HepG2 (cell line): ENCODE results near the gene AHNAK. TPM values are rescaled to one million over a fixed set of nuclear protein-coding genes. Genes with fewer than 3 reads are reported as not detected.
A peak's percentile ranks its signal among the peaks of the same experiment; 100 is the strongest.

Source experiments
- CEBPB ChIP-seq: IDR thresholded peaks from 2 replicates; pipeline ENCODE4 v1.6.1; 2011; ENCODE audit warnings: low read depth, low read length, improper control_type of control experiment, borderline replicate concordance
- CREB1 ChIP-seq, 2 experiments: fragments of 450-650 bp in 1 of 2; IDR thresholded peaks; 2 replicates each; pipeline ENCODE4 v1.6.1; 2016 to 2017; ENCODE audit warnings: control low read depth in 1 of 2, mild to moderate bottlenecking in 1 of 2, missing compliant biosample characterization in 1 of 2, missing genetic modification characterization in 1 of 2
- EED ChIP-seq: sonication (generic); formaldehyde crosslinking; IDR thresholded peaks from 2 replicates; pipeline ENCODE4 v1.5.0; 2020; ENCODE audit warnings: mild to moderate bottlenecking, missing genetic modification reagents
- HNRNPL ChIP-seq: fragments of 200-400 bp; formaldehyde crosslinking; IDR thresholded peaks from 2 replicates; pipeline ENCODE4 v1.6.1; 2017; ENCODE audit warnings: mild to moderate bottlenecking, low read depth, low read length
- IKZF1 ChIP-seq: fragments of 450-650 bp; IDR thresholded peaks from 2 replicates; pipeline ENCODE4 v1.7.1; 2016
- NR1H2 ChIP-seq: sonication (generic); formaldehyde crosslinking; IDR thresholded peaks from 2 replicates; pipeline ENCODE4 v1.8.1; 2022; ENCODE audit warnings: low read depth, missing genetic modification reagents, borderline replicate concordance
- PAX8 ChIP-seq: sonication (generic); formaldehyde crosslinking; IDR thresholded peaks from 2 replicates; pipeline ENCODE4 v1.8.0; 2022; ENCODE audit warnings: mild to moderate bottlenecking, missing genetic modification reagents, borderline replicate concordance
- PITX1 ChIP-seq: sonication (generic); formaldehyde crosslinking; IDR thresholded peaks from 2 replicates; pipeline ENCODE4 v1.5.1; 2020; ENCODE audit warnings: mild to moderate bottlenecking, missing genetic modification reagents
- RBFOX2 ChIP-seq: fragments of 200-400 bp; formaldehyde crosslinking; IDR thresholded peaks from 2 replicates; pipeline ENCODE4 v1.6.1; 2017; ENCODE audit warnings: low read depth, mild to moderate bottlenecking, low read length
- SAP130 ChIP-seq: IDR thresholded peaks from 2 replicates; pipeline ENCODE4 v1.6.1; 2016; ENCODE audit warnings: low read depth
- SMC3 ChIP-seq: IDR thresholded peaks from 2 replicates; pipeline ENCODE4 v1.6.1; 2011; ENCODE audit warnings: low read length, improper control_type of control experiment
- SOX6 ChIP-seq, 2 experiments: fragments of 450-650 bp in 1 of 2; sonication (generic) in 1 of 2; formaldehyde crosslinking in 1 of 2; IDR thresholded peaks; 2 replicates each; pipeline versions ENCODE4 v1.4.0 to v1.6.1; 2017 to 2020; ENCODE audit warnings: antibody characterized with exemption in 1 of 2, mild to moderate bottlenecking in 1 of 2, missing genetic modification reagents in 1 of 2
- TARDBP ChIP-seq: sonication (generic); formaldehyde crosslinking; IDR thresholded peaks from 2 replicates; pipeline ENCODE4 v1.8.0; 2022; ENCODE audit warnings: mild to moderate bottlenecking, missing genetic modification reagents
- TBX2 ChIP-seq: sonication (generic); formaldehyde crosslinking; IDR thresholded peaks from 2 replicates; pipeline ENCODE4 v1.5.0; 2020; ENCODE audit warnings: missing genetic modification reagents, mild to moderate bottlenecking, borderline replicate concordance
- THYN1 ChIP-seq: sonication (generic); formaldehyde crosslinking; IDR thresholded peaks from 2 replicates; pipeline ENCODE4 v1.8.1; 2023; ENCODE audit warnings: low read depth, mild to moderate bottlenecking, moderate library complexity, missing genetic modification reagents, borderline replicate concordance
- ZEB1 ChIP-seq: IDR thresholded peaks from 2 replicates; pipeline ENCODE4 v1.6.1; 2012; ENCODE audit warnings: mild to moderate bottlenecking, low read depth, inconsistent platforms; ENCODE audit not compliant: insufficient replicate concordance
- ZNF207 ChIP-seq: fragments of 450-650 bp; IDR thresholded peaks from 2 replicates; pipeline ENCODE4 v1.6.1; 2016; ENCODE audit warnings: antibody characterized with exemption, borderline replicate concordance
- ZNF292 ChIP-seq: sonication (generic); formaldehyde crosslinking; IDR thresholded peaks from 2 replicates; pipeline ENCODE4 v1.8.1; 2022; ENCODE audit warnings: mild to moderate bottlenecking, low read depth, missing genetic modification reagents, borderline replicate concordance
- ZNF558 ChIP-seq: sonication (generic); formaldehyde crosslinking; IDR thresholded peaks from 2 replicates; pipeline ENCODE4 v1.9.0; 2022; ENCODE audit warnings: mild to moderate bottlenecking, missing genetic modification reagents, borderline replicate concordance
- ZNF788 ChIP-seq: sonication (generic); formaldehyde crosslinking; IDR thresholded peaks from 2 replicates; pipeline ENCODE4 v1.5.0; 2020; ENCODE audit warnings: mild to moderate bottlenecking, missing genetic modification reagents, borderline replicate concordance
- polyA plus RNA-seq, 8 experiments: library from polyadenylated mRNA; depleted of rRNA in 3 of 8; stranded (reverse) in 7 of 8; unstranded in 1 of 8; fragments of >200 nt; fragmentation: Illumina TruSeq in 4 of 8; extraction: Trizol in 4 of 8; gene quantifications; 2 replicates each; pipeline versions ENCODE4 v1.2.1 to v1.2.3, GENCODE V29; 2011 to 2016; ENCODE audit warnings: low read depth in 4 of 8, missing spikeins in 1 of 8, mixed read lengths in 1 of 8; ENCODE audit not compliant: insufficient read depth in 1 of 8
- total RNA-seq, 5 experiments: library from RNA; depleted of rRNA; stranded (reverse); fragments of >200 nt; fragmentation: Illumina TruSeq; extraction: Trizol; gene quantifications; 2 replicates each; pipeline ENCODE4 v1.2.3, GENCODE V29; 2016; ENCODE audit warnings: low read depth in 1 of 5
- TF ChIP-seq, protein P1 (sequence below): sonication (generic); formaldehyde crosslinking; IDR thresholded peaks from 2 replicates; pipeline ENCODE4 v1.5.0; 2020; ENCODE audit warnings: missing genetic modification reagents
- TF ChIP-seq, protein P2 (sequence below): sonication (generic); formaldehyde crosslinking; IDR thresholded peaks from 2 replicates; pipeline ENCODE4 v1.5.1; 2020; ENCODE audit warnings: mild to moderate bottlenecking, missing genetic modification reagents, moderate library complexity

Gene AHNAK
- total and polyA plus RNA-seq, 2 of the 13 experiments (the other 11 are each of a cell fraction or from before 2014, with no cell fraction given): 23.4 to 25.0 TPM

DNA sequence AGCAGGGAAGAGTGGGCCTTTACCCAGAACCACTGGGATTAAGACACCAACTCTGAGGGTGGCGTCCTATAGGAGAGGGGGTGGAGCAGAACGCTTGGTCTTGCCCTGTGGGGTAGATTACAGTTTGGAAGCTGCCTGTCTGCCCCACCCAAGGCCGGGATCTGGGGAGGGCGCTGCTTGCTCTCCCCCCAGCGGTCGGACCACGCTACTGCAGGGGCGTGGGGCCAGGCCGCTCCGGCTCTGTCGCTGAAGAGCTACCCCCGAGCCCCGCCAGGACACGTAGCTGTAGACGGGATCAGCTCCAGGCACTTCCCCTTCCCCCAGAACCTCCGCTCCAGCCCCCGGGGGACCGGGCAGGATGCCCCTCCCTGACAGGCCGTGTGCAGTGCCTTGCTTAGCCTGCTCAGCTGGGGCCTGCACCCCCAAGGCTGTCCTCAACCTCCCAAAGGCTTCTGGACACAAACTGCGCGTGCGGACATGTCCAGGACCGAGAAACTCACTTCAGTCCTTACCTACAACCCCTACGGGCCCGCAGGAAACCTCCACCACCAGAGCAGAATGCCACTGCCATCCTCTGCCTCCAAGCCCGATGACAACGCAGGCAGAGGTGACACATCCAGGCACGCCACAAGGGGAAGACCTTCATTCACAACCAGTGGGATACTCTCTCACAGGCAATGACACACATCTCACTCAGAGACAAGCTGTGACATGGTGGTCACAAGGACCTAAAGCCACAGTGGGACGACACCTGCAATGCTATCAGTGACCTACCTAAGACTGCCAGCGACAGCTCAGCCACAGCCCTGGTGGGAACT is 3.6 kb downstream of the AHNAK start (continued):
- TF ChIP-seq TARDBP (CRISPR knock-in tag): 0 out of 2 replicates have a peak, but pooled peaks have one; percentile 24
- TF ChIP-seq ZNF292 (CRISPR knock-in tag): no peak
- peak; percentile 46; the same call in 1 of the 2 replicates for TF ChIP-seq ZNF788 (CRISPR knock-in tag)
- TF ChIP-seq HNRNPL: 0 out of 2 replicates have a peak, but pooled peaks have one; percentile 33
- no peak for TF ChIP-seq SOX6 (IDR thresholded peaks at IDR 0.05)
- peak; percentile 38; the same call in 1 of the 2 replicates for TF ChIP-seq SOX6 (CRISPR knock-in tag; IDR thresholded peaks at IDR 0.05)
- peak; percentile 66 for TF ChIP-seq SAP130
- TF ChIP-seq EED: no peak
- TF ChIP-seq CREB1 (IDR thresholded peaks at IDR 0.05): 0 out of 2 replicates have a peak, but pooled peaks have one; percentile 5
- no peak for TF ChIP-seq CREB1 (CRISPR knock-in tag; IDR thresholded peaks at IDR 0.05)
- no peak for TF ChIP-seq PAX8 (CRISPR knock-in tag)
- TF ChIP-seq, protein P1, sequence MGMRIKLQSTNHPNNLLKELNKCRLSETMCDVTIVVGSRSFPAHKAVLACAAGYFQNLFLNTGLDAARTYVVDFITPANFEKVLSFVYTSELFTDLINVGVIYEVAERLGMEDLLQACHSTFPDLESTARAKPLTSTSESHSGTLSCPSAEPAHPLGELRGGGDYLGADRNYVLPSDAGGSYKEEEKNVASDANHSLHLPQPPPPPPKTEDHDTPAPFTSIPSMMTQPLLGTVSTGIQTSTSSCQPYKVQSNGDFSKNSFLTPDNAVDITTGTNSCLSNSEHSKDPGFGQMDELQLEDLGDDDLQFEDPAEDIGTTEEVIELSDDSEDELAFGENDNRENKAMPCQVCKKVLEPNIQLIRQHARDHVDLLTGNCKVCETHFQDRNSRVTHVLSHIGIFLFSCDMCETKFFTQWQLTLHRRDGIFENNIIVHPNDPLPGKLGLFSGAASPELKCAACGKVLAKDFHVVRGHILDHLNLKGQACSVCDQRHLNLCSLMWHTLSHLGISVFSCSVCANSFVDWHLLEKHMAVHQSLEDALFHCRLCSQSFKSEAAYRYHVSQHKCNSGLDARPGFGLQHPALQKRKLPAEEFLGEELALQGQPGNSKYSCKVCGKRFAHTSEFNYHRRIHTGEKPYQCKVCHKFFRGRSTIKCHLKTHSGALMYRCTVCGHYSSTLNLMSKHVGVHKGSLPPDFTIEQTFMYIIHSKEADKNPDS: no peak
- peak; percentile 46; the same call in 1 of the 2 replicates for TF ChIP-seq RBFOX2
- TF ChIP-seq SMC3: peak; percentile 47
- TF ChIP-seq PITX1 (CRISPR knock-in tag): peak; percentile 21; the same call in 1 of the 2 replicates
- peak; percentile 40; the same call in 1 of the 2 replicates for TF ChIP-seq TBX2
- no peak for TF ChIP-seq IKZF1
- peak; percentile 21; the same call in 1 of the 2 replicates for TF ChIP-seq ZNF558
- no peak for TF ChIP-seq ZNF207
- TF ChIP-seq, protein P2, sequence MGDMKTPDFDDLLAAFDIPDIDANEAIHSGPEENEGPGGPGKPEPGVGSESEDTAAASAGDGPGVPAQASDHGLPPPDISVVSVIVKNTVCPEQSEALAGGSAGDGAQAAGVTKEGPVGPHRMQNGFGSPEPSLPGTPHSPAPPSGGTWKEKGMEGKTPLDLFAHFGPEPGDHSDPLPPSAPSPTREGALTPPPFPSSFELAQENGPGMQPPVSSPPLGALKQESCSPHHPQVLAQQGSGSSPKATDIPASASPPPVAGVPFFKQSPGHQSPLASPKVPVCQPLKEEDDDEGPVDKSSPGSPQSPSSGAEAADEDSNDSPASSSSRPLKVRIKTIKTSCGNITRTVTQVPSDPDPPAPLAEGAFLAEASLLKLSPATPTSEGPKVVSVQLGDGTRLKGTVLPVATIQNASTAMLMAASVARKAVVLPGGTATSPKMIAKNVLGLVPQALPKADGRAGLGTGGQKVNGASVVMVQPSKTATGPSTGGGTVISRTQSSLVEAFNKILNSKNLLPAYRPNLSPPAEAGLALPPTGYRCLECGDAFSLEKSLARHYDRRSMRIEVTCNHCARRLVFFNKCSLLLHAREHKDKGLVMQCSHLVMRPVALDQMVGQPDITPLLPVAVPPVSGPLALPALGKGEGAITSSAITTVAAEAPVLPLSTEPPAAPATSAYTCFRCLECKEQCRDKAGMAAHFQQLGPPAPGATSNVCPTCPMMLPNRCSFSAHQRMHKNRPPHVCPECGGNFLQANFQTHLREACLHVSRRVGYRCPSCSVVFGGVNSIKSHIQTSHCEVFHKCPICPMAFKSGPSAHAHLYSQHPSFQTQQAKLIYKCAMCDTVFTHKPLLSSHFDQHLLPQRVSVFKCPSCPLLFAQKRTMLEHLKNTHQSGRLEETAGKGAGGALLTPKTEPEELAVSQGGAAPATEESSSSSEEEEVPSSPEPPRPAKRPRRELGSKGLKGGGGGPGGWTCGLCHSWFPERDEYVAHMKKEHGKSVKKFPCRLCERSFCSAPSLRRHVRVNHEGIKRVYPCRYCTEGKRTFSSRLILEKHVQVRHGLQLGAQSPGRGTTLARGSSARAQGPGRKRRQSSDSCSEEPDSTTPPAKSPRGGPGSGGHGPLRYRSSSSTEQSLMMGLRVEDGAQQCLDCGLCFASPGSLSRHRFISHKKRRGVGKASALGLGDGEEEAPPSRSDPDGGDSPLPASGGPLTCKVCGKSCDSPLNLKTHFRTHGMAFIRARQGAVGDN (CRISPR knock-in tag): peak; percentile 87
- no peak for TF ChIP-seq THYN1
- TF ChIP-seq ZEB1: no peak
- no peak for TF ChIP-seq CEBPB
- no peak for TF ChIP-seq NR1H2 (CRISPR knock-in tag)
